Upper lobe of left lung (tissue), 4 donors: ENCODE results near the gene TOX4.

Experiments used
- EP300 ChIP-seq, 4 donors: sonication (generic); formaldehyde crosslinking; IDR thresholded peaks; one replicate each; pipeline ENCODE4 v1.5.1; 2017; ENCODE audit warnings: antibody characterized with exemption in 4 of 4, control low read depth in 2 of 4
- POLR2A ChIP-seq, 4 donors: fragments of 450-650 bp; IDR thresholded peaks; one replicate each; pipeline ENCODE4 v1.5.1; 2016 to 2017; ENCODE audit warnings: antibody characterized with exemption in 4 of 4, mild to moderate bottlenecking in 2 of 4
- POLR2AphosphoS5 ChIP-seq, 2 donors: sonication (generic); formaldehyde crosslinking; IDR thresholded peaks; one replicate each; pipeline ENCODE4 v1.5.1; 2017; ENCODE audit warnings: antibody characterized with exemption in 2 of 2
- TF ChIP-seq, protein P1 (sequence below), 6 experiments: fragments of 450-650 bp in 4 of 6; fragments of 200-600 bp in 2 of 6; sonication (generic) in 2 of 6; IDR thresholded peaks; one replicate each; pipeline ENCODE4 v1.5.1; 2016 to 2019; ENCODE audit warnings: antibody characterized with exemption in 6 of 6

DNA sequence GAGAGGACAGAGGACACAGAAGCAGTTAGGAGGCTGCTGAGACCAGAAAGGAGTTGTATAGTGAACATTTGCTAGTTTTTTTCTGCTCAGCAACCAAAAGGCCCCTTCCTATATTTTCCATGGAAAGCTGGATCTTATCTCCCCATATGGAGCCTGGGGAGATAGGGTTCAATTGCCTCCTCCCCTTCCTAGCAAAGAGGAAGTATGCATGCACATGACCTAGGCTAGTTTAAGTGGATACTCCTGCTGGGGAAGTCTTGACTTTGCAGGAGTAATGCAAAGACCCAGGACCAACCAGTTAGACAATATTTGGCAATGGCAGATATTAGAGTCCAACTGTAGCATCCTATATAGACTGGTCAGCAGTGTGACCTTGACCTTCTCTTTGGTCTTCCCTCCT lies 36.1 kb upstream of the TOX4 start:
- TF ChIP-seq POLR2A (IDR thresholded peaks at IDR 0.05) (no peak), EP300 (IDR thresholded peaks at IDR 0.05) (no peak), POLR2AphosphoS5 (IDR thresholded peaks at IDR 0.05) (no peak)
- TF ChIP-seq, protein P1, sequence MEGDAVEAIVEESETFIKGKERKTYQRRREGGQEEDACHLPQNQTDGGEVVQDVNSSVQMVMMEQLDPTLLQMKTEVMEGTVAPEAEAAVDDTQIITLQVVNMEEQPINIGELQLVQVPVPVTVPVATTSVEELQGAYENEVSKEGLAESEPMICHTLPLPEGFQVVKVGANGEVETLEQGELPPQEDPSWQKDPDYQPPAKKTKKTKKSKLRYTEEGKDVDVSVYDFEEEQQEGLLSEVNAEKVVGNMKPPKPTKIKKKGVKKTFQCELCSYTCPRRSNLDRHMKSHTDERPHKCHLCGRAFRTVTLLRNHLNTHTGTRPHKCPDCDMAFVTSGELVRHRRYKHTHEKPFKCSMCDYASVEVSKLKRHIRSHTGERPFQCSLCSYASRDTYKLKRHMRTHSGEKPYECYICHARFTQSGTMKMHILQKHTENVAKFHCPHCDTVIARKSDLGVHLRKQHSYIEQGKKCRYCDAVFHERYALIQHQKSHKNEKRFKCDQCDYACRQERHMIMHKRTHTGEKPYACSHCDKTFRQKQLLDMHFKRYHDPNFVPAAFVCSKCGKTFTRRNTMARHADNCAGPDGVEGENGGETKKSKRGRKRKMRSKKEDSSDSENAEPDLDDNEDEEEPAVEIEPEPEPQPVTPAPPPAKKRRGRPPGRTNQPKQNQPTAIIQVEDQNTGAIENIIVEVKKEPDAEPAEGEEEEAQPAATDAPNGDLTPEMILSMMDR (IDR thresholded peaks at IDR 0.05) = no peak
